ENCODE measurements around the gene AOAH.

Gene AOAH

DNA sequence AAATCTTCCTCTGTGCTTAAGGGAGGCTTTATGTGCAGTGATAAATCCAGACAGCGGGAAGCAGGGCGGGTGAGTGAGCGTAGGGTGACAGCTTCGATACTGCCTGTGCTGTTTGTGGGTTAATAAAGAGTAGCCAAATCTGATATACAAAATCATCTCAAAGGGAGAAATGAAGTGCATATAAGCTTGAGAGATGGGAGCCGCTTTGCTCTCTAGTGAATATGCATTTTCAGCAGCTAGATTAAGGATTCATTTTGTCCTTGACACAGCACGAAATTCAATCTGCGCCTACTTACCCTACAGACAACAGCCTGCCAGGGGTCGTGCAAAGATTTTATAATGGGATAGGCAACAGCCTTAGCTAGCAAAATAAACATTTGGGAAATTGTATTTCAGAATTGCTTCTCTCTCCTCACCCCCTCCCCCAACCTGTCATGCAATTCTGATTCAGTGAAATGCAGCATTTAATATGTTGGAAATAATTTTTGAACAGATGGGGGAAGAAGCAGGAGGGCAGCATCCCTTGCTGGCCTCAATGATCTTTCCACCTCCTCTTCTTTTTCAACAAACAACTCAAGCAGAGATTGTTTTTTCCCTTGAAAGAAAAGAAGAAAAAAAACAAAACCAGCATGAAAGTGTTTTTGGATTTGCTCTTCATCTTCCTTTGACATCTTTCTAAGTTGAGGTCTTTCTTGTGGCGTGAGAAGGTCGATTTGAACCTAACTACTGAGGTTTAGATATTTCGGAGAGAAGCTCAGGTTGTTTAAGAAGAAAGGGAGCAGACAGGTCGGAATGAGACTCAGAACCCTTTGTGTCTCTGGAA lies 117.9 kb downstream of the AOAH start:
- H3K4me2 ChIP-seq (ENCODE audit: insufficient read depth, low read length), result no peak overlapping the region
- H3K27ac ChIP-seq (ENCODE audit: low read length), result no peak overlapping the region
- no peak overlapping the region for H3K9ac ChIP-seq (ENCODE audit: low read depth, low read length)
- no peaks in the 10 kb centered on the region for H3K9me3 ChIP-seq (ENCODE audit: insufficient read depth, low read length, severe bottlenecking)
- H4K20me1 ChIP-seq (ENCODE audit: insufficient read depth, low read length), result no peaks in the 10 kb centered on the region
- no peak for TF ChIP-seq EZH2 (IDR thresholded peaks at IDR 0.05; ENCODE audit: borderline replicate concordance, low read depth, low read length, severe bottlenecking)
- TF ChIP-seq, protein P1, sequence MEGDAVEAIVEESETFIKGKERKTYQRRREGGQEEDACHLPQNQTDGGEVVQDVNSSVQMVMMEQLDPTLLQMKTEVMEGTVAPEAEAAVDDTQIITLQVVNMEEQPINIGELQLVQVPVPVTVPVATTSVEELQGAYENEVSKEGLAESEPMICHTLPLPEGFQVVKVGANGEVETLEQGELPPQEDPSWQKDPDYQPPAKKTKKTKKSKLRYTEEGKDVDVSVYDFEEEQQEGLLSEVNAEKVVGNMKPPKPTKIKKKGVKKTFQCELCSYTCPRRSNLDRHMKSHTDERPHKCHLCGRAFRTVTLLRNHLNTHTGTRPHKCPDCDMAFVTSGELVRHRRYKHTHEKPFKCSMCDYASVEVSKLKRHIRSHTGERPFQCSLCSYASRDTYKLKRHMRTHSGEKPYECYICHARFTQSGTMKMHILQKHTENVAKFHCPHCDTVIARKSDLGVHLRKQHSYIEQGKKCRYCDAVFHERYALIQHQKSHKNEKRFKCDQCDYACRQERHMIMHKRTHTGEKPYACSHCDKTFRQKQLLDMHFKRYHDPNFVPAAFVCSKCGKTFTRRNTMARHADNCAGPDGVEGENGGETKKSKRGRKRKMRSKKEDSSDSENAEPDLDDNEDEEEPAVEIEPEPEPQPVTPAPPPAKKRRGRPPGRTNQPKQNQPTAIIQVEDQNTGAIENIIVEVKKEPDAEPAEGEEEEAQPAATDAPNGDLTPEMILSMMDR (IDR thresholded peaks at IDR 0.05; ENCODE audit: borderline replicate concordance, extremely low read depth, low read length, poor library complexity, severe bottlenecking), result no peak
- no peak overlapping the region for H3K4me3 ChIP-seq (ENCODE audit: low read depth in 1 of 2, low read length in 2 of 2)
- no peaks in the 10 kb centered on the region for H3K36me3 ChIP-seq (ENCODE audit: insufficient read depth, low read length)
- H3K79me2 ChIP-seq (ENCODE audit: insufficient read depth, low read length), result no peaks in the 10 kb centered on the region
- no peaks in the 10 kb centered on the region; the same call in 1 of the 2 replicates for H3K4me1 ChIP-seq (ENCODE audit: insufficient read depth, low read length)
- H2AFZ ChIP-seq (ENCODE audit: low read depth, low read length), result no peak overlapping the region
- ATAC-seq (ENCODE audit: insufficient read depth, low read depth) (no peak), DNase-seq (no peak)
- no peaks in the 10 kb centered on the region for H3K27me3 ChIP-seq (ENCODE audit: insufficient read depth, low read length, poor library complexity)

GRCh38 chr7:36605261-36606051 lies 118.8 kb downstream of the AOAH start:
- TF ChIP-seq, protein P1 (IDR thresholded peaks at IDR 0.05; ENCODE audit: borderline replicate concordance, extremely low read depth, low read length, poor library complexity, severe bottlenecking), result no peak
- no peak for TF ChIP-seq EZH2 (IDR thresholded peaks at IDR 0.05; ENCODE audit: borderline replicate concordance, low read depth, low read length, severe bottlenecking)
- H4K20me1 ChIP-seq (ENCODE audit: insufficient read depth, low read length), result no peaks in the 10 kb centered on the region
- no peak for DNase-seq
- no peak for ATAC-seq (ENCODE audit: insufficient read depth, low read depth)
- H3K4me1 ChIP-seq (ENCODE audit: insufficient read depth, low read length), result no peaks in the 10 kb centered on the region; the same call in 1 of the 2 replicates
- no peak overlapping the region for H3K4me2 ChIP-seq (ENCODE audit: insufficient read depth, low read length)
- no peaks in the 10 kb centered on the region for H3K79me2 ChIP-seq (ENCODE audit: insufficient read depth, low read length)
- H3K27ac ChIP-seq (ENCODE audit: low read length), result no peak overlapping the region
- H3K4me3 ChIP-seq (ENCODE audit: low read depth in 1 of 2, low read length in 2 of 2), result no peak overlapping the region
- H2AFZ ChIP-seq (ENCODE audit: low read depth, low read length), result no peak overlapping the region
- no peaks in the 10 kb centered on the region for H3K9me3 ChIP-seq (ENCODE audit: insufficient read depth, low read length, severe bottlenecking)
- no peaks in the 10 kb centered on the region for H3K36me3 ChIP-seq (ENCODE audit: insufficient read depth, low read length)
- no peak overlapping the region for H3K9ac ChIP-seq (ENCODE audit: low read depth, low read length)
- H3K27me3 ChIP-seq (ENCODE audit: insufficient read depth, low read length, poor library complexity), result no peaks in the 10 kb centered on the region

DNA sequence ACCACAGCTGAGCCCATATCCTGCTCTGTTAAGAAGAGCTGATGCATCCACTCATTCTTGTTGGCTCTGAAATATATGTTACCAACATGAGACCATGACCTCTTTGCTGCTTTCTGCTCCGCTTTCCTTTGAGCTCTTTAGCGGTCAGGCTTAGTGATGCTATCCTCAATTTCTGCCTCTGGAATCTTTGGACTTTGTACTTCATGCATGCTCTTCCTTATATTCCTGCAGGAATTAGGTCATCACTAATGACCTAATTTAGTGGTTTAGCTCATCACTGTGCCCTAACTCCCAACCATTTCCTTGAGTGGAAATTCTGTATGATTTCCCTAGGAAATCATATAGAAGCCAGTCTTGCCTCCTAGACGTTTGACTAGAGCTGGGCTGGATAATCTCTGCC lies 119.5 kb downstream of the AOAH start:
- DNase-seq (no peak), ATAC-seq (ENCODE audit: insufficient read depth, low read depth) (no peak)
- Histone ChIP-seq H3K79me2 (ENCODE audit: insufficient read depth, low read length) (no peaks in the 10 kb centered on the region), H4K20me1 (ENCODE audit: insufficient read depth, low read length) (no peaks in the 10 kb centered on the region), H3K27me3 (ENCODE audit: insufficient read depth, low read length, poor library complexity) (no peaks in the 10 kb centered on the region), H3K4me3 (ENCODE audit: low read depth in 1 of 2, low read length in 2 of 2) (no peak overlapping the region), H3K36me3 (ENCODE audit: insufficient read depth, low read length) (no peaks in the 10 kb centered on the region), H3K4me1 (ENCODE audit: insufficient read depth, low read length) (no peaks in the 10 kb centered on the region; the same call in 1 of the 2 replicates), H3K27ac (ENCODE audit: low read length) (no peak overlapping the region), H3K9me3 (ENCODE audit: insufficient read depth, low read length, severe bottlenecking) (no peaks in the 10 kb centered on the region), H3K9ac (ENCODE audit: low read depth, low read length) (no peak overlapping the region), H3K4me2 (ENCODE audit: insufficient read depth, low read length) (no peak overlapping the region), H2AFZ (ENCODE audit: low read depth, low read length) (no peak overlapping the region)
- TF ChIP-seq, protein P1 (IDR thresholded peaks at IDR 0.05; ENCODE audit: borderline replicate concordance, extremely low read depth, low read length, poor library complexity, severe bottlenecking), result no peak
- TF ChIP-seq EZH2 (IDR thresholded peaks at IDR 0.05; ENCODE audit: borderline replicate concordance, low read depth, low read length, severe bottlenecking), result no peak

All from DND-41 (cell line).